Lower leg skin (tissue), 3 donors: Measurements from ENCODE around the gene DRD2.

Experiments
- POLR2A ChIP-seq, 2 donors: fragments of 450-650 bp; IDR thresholded peaks; one replicate each; pipeline ENCODE4 v1.6.1; 2016 to 2017; ENCODE audit warnings: antibody characterized with exemption in 2 of 2, mild to moderate bottlenecking in 1 of 2, moderate library complexity in 1 of 2
- TF ChIP-seq, protein P1 (sequence below), 3 donors: fragments of 450-650 bp; IDR thresholded peaks; one replicate each; pipeline ENCODE4 v1.5.1; 2016; ENCODE audit warnings: antibody characterized with exemption in 3 of 3, mild to moderate bottlenecking in 3 of 3, moderate library complexity in 2 of 3

DNA sequence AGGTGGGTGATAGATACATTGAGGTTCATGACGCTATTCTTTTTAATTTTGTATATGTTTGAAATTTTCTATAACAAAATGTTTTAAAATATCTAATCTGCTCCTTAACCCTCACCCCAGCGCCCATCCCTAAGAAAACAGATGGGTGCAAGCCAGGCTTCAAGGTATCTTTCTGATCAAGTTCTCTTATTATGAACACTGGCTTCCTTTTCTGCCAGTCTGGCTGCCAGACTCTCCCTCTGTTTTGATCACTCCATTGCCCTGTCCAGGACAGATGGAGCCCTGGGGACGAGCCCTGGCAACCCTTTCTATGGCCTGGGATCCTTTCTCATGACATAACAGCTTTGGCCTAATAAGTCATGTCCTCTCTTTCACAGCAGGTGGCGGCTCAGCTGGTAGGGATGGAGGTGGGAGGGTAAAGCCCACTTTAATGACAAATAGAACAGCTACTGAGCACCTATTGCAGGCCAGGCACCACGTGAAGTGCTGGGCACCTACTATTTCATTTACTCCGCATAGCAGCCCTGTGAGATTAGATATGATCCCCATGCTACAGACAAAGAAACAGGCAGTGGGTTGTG lies 38.4 kb downstream of the DRD2 start:
- TF ChIP-seq, protein P1, sequence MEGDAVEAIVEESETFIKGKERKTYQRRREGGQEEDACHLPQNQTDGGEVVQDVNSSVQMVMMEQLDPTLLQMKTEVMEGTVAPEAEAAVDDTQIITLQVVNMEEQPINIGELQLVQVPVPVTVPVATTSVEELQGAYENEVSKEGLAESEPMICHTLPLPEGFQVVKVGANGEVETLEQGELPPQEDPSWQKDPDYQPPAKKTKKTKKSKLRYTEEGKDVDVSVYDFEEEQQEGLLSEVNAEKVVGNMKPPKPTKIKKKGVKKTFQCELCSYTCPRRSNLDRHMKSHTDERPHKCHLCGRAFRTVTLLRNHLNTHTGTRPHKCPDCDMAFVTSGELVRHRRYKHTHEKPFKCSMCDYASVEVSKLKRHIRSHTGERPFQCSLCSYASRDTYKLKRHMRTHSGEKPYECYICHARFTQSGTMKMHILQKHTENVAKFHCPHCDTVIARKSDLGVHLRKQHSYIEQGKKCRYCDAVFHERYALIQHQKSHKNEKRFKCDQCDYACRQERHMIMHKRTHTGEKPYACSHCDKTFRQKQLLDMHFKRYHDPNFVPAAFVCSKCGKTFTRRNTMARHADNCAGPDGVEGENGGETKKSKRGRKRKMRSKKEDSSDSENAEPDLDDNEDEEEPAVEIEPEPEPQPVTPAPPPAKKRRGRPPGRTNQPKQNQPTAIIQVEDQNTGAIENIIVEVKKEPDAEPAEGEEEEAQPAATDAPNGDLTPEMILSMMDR (IDR thresholded peaks at IDR 0.05) = no peak
- TF ChIP-seq POLR2A (IDR thresholded peaks at IDR 0.05) = no peak
